DOHH2 (cell line): ENCODE results near the gene RAD9A.

Source experiments
- EZH2phosphoT487 ChIP-seq: fragments of 200-600 bp; sonication (generic); IDR thresholded peaks from 2 replicates; pipeline ENCODE4 v1.6.1; 2017; ENCODE audit warnings: borderline replicate concordance, mild to moderate bottlenecking, antibody characterized with exemption, low read length, moderate library complexity, mixed read lengths
- TF ChIP-seq, protein P1 (sequence below): fragments of 200-600 bp; sonication (generic); IDR thresholded peaks from one replicate; pipeline ENCODE4 v1.5.1; 2014; ENCODE audit warnings: antibody characterized with exemption, mild to moderate bottlenecking, low read depth, low read length; ENCODE audit not compliant: poor library complexity, severe bottlenecking

DNA sequence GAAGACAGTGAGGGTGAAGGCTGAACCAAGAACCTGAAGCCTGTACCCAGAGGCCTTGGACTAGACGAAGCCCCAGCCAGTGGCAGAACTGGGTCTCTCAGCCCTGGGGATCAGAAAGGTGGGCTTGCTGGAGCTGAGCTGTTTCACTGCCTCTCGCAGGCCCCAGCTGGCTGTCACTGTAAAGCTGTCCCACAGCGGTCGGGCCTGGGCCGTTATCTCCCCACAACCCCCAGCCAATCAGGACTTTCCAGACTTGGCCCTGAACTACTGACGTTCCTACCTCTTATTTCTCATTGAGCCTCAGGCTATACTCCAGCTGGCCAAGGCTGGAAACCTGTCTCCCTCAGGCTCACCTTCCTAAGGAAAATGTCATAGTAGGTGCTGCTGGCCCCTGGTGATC is 5.8 kb downstream of the RAD9A start:
- TF ChIP-seq, protein P1, sequence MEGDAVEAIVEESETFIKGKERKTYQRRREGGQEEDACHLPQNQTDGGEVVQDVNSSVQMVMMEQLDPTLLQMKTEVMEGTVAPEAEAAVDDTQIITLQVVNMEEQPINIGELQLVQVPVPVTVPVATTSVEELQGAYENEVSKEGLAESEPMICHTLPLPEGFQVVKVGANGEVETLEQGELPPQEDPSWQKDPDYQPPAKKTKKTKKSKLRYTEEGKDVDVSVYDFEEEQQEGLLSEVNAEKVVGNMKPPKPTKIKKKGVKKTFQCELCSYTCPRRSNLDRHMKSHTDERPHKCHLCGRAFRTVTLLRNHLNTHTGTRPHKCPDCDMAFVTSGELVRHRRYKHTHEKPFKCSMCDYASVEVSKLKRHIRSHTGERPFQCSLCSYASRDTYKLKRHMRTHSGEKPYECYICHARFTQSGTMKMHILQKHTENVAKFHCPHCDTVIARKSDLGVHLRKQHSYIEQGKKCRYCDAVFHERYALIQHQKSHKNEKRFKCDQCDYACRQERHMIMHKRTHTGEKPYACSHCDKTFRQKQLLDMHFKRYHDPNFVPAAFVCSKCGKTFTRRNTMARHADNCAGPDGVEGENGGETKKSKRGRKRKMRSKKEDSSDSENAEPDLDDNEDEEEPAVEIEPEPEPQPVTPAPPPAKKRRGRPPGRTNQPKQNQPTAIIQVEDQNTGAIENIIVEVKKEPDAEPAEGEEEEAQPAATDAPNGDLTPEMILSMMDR: no peak
- TF ChIP-seq EZH2phosphoT487: no peak
